GM21786 (cell line): Measurements from ENCODE around the gene MSANTD3.
"Not testable (repeated sequence)": the region's sequence is repeated elsewhere in the genome, so short reads cannot be mapped to it uniquely, and the experiment has no call there.

Experiments used
- ATAC-seq: cut with Tn5 transposase; IDR thresholded peaks from one replicate; pipeline ENCODE4 v1.9.1; 2021; ENCODE audit not compliant: unreplicated experiment

MSANTD3 gene

GRCh38 chr9:100428871-100429654, 2.1 kb downstream of the MSANTD3 start:
- no peak for ATAC-seq

GRCh38 chr9:100430286-100430940, 3.5 kb downstream of the MSANTD3 start:
- no peak for ATAC-seq

DNA sequence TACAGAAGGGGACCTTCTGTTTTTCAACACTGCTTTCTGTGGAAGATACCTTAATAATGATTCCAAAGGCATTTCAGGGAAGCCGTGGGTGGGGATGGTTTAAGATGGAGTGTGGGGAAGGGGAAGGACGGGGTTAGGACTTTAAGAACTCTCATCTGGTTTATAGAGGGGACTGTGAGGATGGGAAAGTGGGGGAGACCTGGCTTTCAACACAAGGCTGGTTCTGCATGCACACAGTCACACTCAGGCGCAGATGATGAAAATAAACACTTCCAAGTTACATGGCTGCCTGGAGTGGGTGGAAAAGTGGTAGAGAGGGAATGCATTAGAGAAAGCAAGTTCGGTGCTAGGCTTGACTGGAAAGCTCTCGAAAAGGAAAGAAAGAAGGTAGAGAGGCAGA, 4.9 kb downstream of the MSANTD3 start:
- no peak for ATAC-seq

DNA sequence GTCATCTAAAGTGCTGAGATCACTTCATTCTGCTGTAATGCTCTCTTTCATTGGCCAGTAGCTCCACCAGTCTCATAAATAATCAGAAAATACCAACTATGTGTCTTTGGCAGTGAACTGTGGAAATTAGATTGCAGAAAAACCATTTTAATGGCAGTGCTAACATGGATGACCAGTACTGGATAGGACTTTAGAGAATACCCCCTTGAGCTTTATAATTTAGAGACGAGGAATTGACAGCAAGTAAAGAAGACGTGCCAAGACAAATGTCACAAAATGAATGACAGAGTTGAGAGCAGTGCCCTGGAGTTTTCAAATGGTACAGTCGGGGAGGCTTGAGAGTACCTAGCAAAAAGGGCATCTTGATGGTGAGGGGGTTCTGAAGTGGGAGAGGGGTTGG, 5.8 kb downstream of the MSANTD3 start:
- ATAC-seq = no peak

- ATAC-seq = no peak
Measured at GRCh38 chr9:100436571-100436970, 9.6 kb downstream of the MSANTD3 start.

GRCh38 chr9:100437860-100438805, 11.2 kb downstream of the MSANTD3 start:
- ATAC-seq = peak; percentile 77

DNA sequence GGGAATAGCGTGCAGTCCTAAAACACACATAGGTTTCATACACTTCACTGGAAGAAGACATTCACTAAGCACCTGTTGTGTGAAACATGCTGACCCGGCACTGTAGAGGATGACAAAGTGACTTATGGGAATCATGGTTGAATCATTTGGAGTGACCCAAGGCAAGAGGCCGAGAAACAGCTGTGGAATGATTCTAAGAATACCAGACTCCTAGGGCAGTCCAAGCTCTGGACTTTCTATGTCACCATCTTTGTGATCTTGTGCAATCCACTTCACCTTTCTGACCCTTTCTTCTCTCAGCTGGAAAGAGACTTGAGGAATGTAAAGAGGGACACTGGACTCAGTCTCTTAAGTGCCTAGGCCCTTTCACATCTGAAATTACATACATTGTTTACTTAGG, 13.1 kb downstream of the MSANTD3 start:
- ATAC-seq = no peak

- not testable (repeated sequence) for ATAC-seq
Measured at GRCh38 chr9:100440487-100440886, 13.5 kb downstream of the MSANTD3 start.

GRCh38 chr9:100441911-100442361, 15.0 kb downstream of the MSANTD3 start:
- ATAC-seq = no peak

DNA sequence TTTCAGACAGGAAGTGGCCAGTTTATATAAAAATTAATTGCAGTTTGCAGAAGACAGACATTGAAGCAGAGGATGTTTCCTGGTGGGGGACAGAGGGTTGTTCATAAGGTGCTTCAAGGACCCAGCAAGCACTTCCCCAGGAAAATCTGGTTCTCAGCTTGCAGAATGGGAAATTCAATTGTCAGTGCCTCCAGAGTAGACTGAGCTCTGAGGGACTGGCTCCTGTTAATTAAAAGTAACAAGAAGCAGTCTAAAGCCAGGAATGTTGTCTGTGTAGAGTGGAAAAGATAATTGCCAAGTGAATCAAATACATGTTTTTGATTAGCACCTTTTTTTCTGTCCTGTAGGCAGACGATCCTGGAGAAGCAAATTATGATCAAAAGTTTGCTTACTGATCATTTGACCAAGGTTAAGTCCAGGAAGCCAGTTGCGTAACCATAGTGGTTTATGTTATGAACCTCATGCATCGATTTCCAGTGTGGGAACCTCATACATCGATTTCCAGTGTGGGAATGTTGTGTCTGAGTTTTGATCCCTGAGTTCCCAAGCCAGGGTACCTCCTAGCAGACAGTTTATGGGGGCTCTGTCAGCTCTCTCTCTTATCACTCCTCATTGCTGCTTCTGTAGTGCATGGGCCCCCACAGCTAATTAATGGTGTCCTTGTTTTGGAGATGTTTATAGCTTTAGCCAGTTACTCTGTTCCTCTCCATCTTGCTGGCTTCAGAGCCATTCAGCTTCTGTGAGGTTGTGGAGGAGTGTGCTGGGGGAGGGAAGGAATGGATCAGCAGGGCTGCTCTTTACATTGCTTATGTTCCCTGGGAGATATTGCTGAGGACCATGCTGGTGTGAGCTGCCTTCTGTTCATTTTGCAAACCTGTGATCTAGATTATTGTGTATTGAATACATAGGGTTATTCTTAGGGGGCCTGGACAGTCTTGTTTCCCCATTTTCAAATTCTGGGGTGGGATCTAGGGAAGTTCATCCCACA, 17.1 kb downstream of the MSANTD3 start:
- ATAC-seq = no peak

GRCh38 chr9:100445161-100445902, 18.4 kb downstream of the MSANTD3 start:
- no peak for ATAC-seq

GRCh38 chr9:100445903-100446549, 19.1 kb downstream of the MSANTD3 start:
- no peak for ATAC-seq

- ATAC-seq = no peak
Measured at GRCh38 chr9:100447041-100447440, 20.1 kb downstream of the MSANTD3 start.

DNA sequence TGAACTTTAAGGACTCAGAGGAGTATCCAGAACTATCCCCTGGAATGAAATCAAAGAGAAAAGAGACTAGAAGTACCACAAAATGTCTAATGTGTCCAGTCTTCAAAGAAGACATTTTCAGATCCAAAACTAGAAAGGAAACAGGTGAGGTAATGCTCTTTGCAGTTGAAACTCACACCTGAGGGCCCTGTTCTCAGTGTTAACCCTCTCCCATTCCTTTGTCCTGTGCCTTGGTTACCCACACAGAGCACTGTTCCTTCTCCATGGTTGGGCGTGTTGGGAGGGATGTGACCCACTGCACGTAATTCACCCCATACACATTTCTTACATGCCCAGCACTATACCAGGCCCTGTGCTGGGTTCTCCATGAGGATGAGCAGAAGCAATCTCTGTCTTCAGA, 21.3 kb downstream of the MSANTD3 start:
- ATAC-seq = no peak

GRCh38 chr9:100449420-100449819, 22.5 kb downstream of the MSANTD3 start:
- peak; percentile 47 for ATAC-seq

DNA sequence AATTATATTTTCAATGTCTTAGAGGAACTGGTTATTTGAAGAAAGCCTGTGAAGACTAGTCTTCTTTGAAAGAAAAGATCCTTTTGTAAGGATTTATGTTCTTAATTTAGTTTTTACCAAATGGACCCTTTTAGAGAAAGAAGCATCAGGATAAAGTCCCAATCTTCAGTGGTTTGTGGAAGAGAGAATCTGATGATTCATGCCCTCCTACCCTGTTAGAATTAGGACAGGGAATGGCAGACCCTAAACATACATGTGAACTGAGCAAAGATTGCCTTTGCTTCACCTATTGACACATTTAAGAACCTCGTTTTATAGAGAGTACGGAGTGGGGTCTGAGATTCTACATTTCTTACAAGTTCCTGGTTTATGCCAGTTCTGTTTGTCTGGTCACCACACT, 26.0 kb downstream of the MSANTD3 start:
- ATAC-seq = no peak

GRCh38 chr9:100455470-100455869, 28.5 kb downstream of the MSANTD3 start:
- ATAC-seq = no peak

DNA sequence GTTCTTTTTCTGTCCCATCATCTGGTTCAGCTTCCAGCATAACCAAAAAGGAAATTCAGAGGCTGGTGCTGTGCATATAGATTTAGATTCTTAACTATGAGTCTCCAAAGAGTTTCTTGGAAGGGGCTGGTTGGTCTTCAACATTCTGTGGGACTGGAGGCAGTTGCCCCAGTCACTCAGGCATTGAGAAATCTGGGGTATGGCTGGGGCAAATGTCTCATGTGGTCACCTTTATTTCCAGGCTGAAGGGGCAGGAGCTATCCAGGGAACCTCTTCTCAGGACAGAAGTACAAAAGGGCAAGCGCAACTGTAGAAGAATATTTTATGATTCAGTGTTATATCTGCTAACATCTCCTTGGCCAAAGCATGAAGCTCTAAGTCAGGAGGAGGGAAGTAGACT, 30.6 kb downstream of the MSANTD3 start:
- no peak for ATAC-seq

GRCh38 chr9:100459963-100460362, 33.0 kb downstream of the MSANTD3 start:
- ATAC-seq = no peak
